CD14-positive monocyte (primary cell): ENCODE results near the gene ABCB9. TPM values are rescaled to one million over a fixed set of nuclear protein-coding genes. Genes with fewer than 3 reads are reported as not detected.
A peak's percentile ranks its signal among the peaks of the same experiment; 100 is the strongest.

ENCODE experiments used
- DNase-seq, 3 donors: peaks; one replicate each; pipeline ENCODE4 v3.0.0-alpha.2; 2011 to 2022
- H2AFZ ChIP-seq: 2 replicates; pipeline ENCODE4 v1.6.0; 2012; ENCODE audit warnings: mild to moderate bottlenecking, low read depth, low read length, inconsistent platforms; ENCODE audit not compliant: insufficient read depth, poor library complexity, severe bottlenecking
- H3K27ac ChIP-seq, 2 donors: 1 replicate in 1 of 2; 2 replicates in 1 of 2; pipeline ENCODE4 v1.5.1; 2012 to 2013; ENCODE audit warnings: low read length in 2 of 2, control low read depth in 1 of 2, inconsistent platforms in 1 of 2, low read depth in 1 of 2, mild to moderate bottlenecking in 1 of 2
- H3K27me3 ChIP-seq, 2 donors: one replicate each; pipeline versions ENCODE4 v1.6.0 to v1.6.1; 2011 to 2013; ENCODE audit warnings: low read length in 2 of 2; ENCODE audit not compliant: control insufficient read depth in 2 of 2, insufficient read depth in 2 of 2
- H3K36me3 ChIP-seq, 2 donors: replicated peaks in 1 of 2; 1 replicate in 1 of 2; 2 replicates in 1 of 2; pipeline versions ENCODE4 v1.5.1 to v1.6.1; 2012 to 2013; ENCODE audit warnings: low read length in 2 of 2, control low read depth in 1 of 2, inconsistent platforms in 1 of 2, mild to moderate bottlenecking in 1 of 2; ENCODE audit not compliant: insufficient read depth in 2 of 2, control insufficient read depth in 1 of 2
- H3K4me1 ChIP-seq, 2 donors: 1 replicate in 1 of 2; 2 replicates in 1 of 2; pipeline versions ENCODE4 v1.5.1 to v1.6.1; 2012 to 2013; ENCODE audit warnings: low read length in 2 of 2, control low read depth in 1 of 2, inconsistent platforms in 1 of 2, mild to moderate bottlenecking in 1 of 2, moderate library complexity in 1 of 2; ENCODE audit not compliant: insufficient read depth in 2 of 2, control insufficient read depth in 1 of 2
- H3K4me2 ChIP-seq: replicated peaks from 2 replicates; pipeline ENCODE3; 2012; ENCODE audit warnings: low read length, moderate library complexity, mild to moderate bottlenecking; ENCODE audit not compliant: poor library complexity, severe bottlenecking; ENCODE audit errors: extremely low read depth
- H3K4me3 ChIP-seq, 3 experiments: fragments of 200-600 bp in 1 of 3; sonication (generic) in 1 of 3; replicated peaks in 1 of 3; 1 replicate in 2 of 3; 2 replicates in 1 of 3; pipeline ENCODE4 v1.5.1; 2011 to 2013; ENCODE audit warnings: low read length in 3 of 3, mild to moderate bottlenecking in 3 of 3, control low read depth in 2 of 3, low read depth in 2 of 3, inconsistent platforms in 1 of 3, moderate library complexity in 1 of 3
- H3K79me2 ChIP-seq: 2 replicates; pipeline ENCODE4 v1.6.0; 2012; ENCODE audit warnings: mild to moderate bottlenecking, control low read depth, inconsistent platforms, low read length, moderate library complexity; ENCODE audit not compliant: insufficient read depth
- H3K9ac ChIP-seq: 2 replicates; pipeline ENCODE4 v1.6.0; 2017; ENCODE audit warnings: low read length, mild to moderate bottlenecking; ENCODE audit not compliant: insufficient read depth, poor library complexity, severe bottlenecking
- H3K9me3 ChIP-seq, 2 donors: replicated peaks in 1 of 2; 1 replicate in 1 of 2; 2 replicates in 1 of 2; pipeline versions ENCODE4 v1.5.1 to v1.6.1; 2012 to 2013; ENCODE audit warnings: low read length in 2 of 2, control low read depth in 1 of 2; ENCODE audit not compliant: control insufficient read depth in 1 of 2, insufficient read depth in 1 of 2
- H4K20me1 ChIP-seq: 2 replicates; pipeline ENCODE4 v1.6.0; 2012; ENCODE audit warnings: mild to moderate bottlenecking, low read length, control low read depth, moderate library complexity; ENCODE audit not compliant: insufficient read depth
- H3K27ac Mint-ChIP-seq, 7 donors: one replicate each; pipeline ENCODE4 v1.8.0; 2020; ENCODE audit warnings: mild to moderate bottlenecking in 7 of 7, mixed read lengths in 7 of 7, moderate library complexity in 6 of 7, inconsistent platforms in 2 of 7
- H3K27me3 Mint-ChIP-seq, 3 donors: one replicate each; pipeline ENCODE4 v1.8.0; 2021 to 2022; ENCODE audit warnings: low read depth in 3 of 3, mild to moderate bottlenecking in 3 of 3, mixed read lengths in 3 of 3, moderate library complexity in 3 of 3, inconsistent platforms in 1 of 3
- H3K36me3 Mint-ChIP-seq, 2 donors: one replicate each; pipeline ENCODE4 v1.8.0; 2020; ENCODE audit warnings: mixed read lengths in 2 of 2, inconsistent platforms in 1 of 2, mild to moderate bottlenecking in 1 of 2
- H3K4me1 Mint-ChIP-seq: one replicate; pipeline ENCODE4 v1.8.0; 2020; ENCODE audit warnings: mild to moderate bottlenecking, mixed read lengths
- H3K4me3 Mint-ChIP-seq, 2 donors: one replicate each; pipeline ENCODE4 v1.8.0; 2020; ENCODE audit warnings: mild to moderate bottlenecking in 2 of 2, mixed read lengths in 2 of 2, moderate library complexity in 1 of 2
- H3K9me3 Mint-ChIP-seq, 7 donors: one replicate each; pipeline ENCODE4 v1.8.0; 2020 to 2022; ENCODE audit warnings: mixed read lengths in 7 of 7, mild to moderate bottlenecking in 6 of 7, moderate library complexity in 6 of 7, inconsistent platforms in 2 of 7
- CTCF ChIP-seq: fragments of 200-600 bp; IDR thresholded peaks from one replicate; pipeline ENCODE4 v1.8.0; 2022; ENCODE audit warnings: antibody characterized with exemption, mild to moderate bottlenecking
- WGBS: methylation state at CpG from one replicate; pipeline ENCODE4 v1.1.5; 2013; ENCODE audit warnings: missing lambda C conversion rate; ENCODE audit not compliant: insufficient coverage; 5-methylcytosine and 5-hydroxymethylcytosine counted together
- intact Hi-C, 2 donors: fragments of 100-400 bp; cut with micrococcal nuclease; formaldehyde crosslinking; loops; one replicate each; pipeline versions ENCODE4 v1.15.0 to v1.15.1; 2023
- polyA plus RNA-seq, 3 donors: library from polyadenylated mRNA; depleted of rRNA in 1 of 3; unstranded in 2 of 3; stranded (reverse) in 1 of 3; fragments of 300-500 nt in 2 of 3; fragments of >200 nt in 1 of 3; fragmentation: Illumina TruSeq in 2 of 3; gene quantifications; 1 replicate in 2 of 3; 2 replicates in 1 of 3; pipeline ENCODE4 v1.2.3, GENCODE V29; 2012 to 2021

ABCB9 gene
- polyA plus RNA-seq, 3 donors: 0.14 to 1.2 (median 0.22) TPM

GRCh38 chr12:122951979-122952892, 14.0 kb downstream of the ABCB9 start:
- no peaks in the 10 kb centered on the region for H3K79me2 ChIP-seq
- TF ChIP-seq CTCF: peak; percentile 91
- H3K36me3 ChIP-seq: no peaks in the 10 kb centered on the region
- H4K20me1 ChIP-seq: no peaks in the 10 kb centered on the region
- intact Hi-C loops: loop anchor here (1.0 to 5.0 kb wide), 2 partner anchors 70 to 92 kb away; no protein-coding TSS in a partner anchor
- H3K27ac Mint-ChIP-seq: peak overlapping the region in 4 of 7 donors; percentile 3 to 35 (median 12)
- no peak overlapping the region for H3K4me3 Mint-ChIP-seq
- no peaks in the 10 kb centered on the region for H3K9me3 Mint-ChIP-seq
- H3K4me1 ChIP-seq: peaks cover 10 to 12% of the 10 kb centered on the region in 2 donors
- H2AFZ ChIP-seq: no peak overlapping the region
- peaks cover 22% of the 10 kb centered on the region for H3K4me1 Mint-ChIP-seq
- 74% methylated on average over 10 of the region's 12 CpGs for WGBS
- H3K9me3 ChIP-seq: no peaks in the 10 kb centered on the region
- no peak overlapping the region for H3K9ac ChIP-seq
- DNase-seq: peak; percentile 71 to 86 (median 79)
- H3K36me3 Mint-ChIP-seq: peaks cover 0 to 3% of the 10 kb centered on the region in 2 donors
- H3K27ac ChIP-seq: no peak overlapping the region
- no peak overlapping the region for H3K4me2 ChIP-seq
- H3K4me3 ChIP-seq: no peak overlapping the region
- no peaks in the 10 kb centered on the region for H3K27me3 ChIP-seq
- H3K27me3 Mint-ChIP-seq: peaks cover 0 to 4% (median 4%) of the 10 kb centered on the region in 3 donors

GRCh38 chr12:122951406-122951805, 14.9 kb downstream of the ABCB9 start:
- no peaks in the 10 kb centered on the region for H3K27me3 ChIP-seq
- H3K79me2 ChIP-seq: no peaks in the 10 kb centered on the region
- H3K4me2 ChIP-seq: no peak overlapping the region
- TF ChIP-seq CTCF: no peak
- no peaks in the 10 kb centered on the region for H3K36me3 ChIP-seq
- no peak overlapping the region for H3K4me3 Mint-ChIP-seq
- H2AFZ ChIP-seq: no peak overlapping the region
- intact Hi-C loops: loop anchor here in 1 of 2 donors (5.0 kb wide), 1 partner anchor 69 kb away; no protein-coding TSS in a partner anchor
- H3K4me1 ChIP-seq: peaks cover 18 to 20% of the 10 kb centered on the region in 2 donors
- no peak overlapping the region for H3K4me3 ChIP-seq
- H3K9me3 Mint-ChIP-seq: peaks cover 0 to 2% (median 0%) of the 10 kb centered on the region in 7 donors
- H3K9ac ChIP-seq: no peak overlapping the region
- no peaks in the 10 kb centered on the region for H3K9me3 ChIP-seq
- H3K4me1 Mint-ChIP-seq: peaks cover 30% of the 10 kb centered on the region
- no peaks in the 10 kb centered on the region for H4K20me1 ChIP-seq
- H3K27me3 Mint-ChIP-seq: peaks cover 0 to 4% (median 4%) of the 10 kb centered on the region in 3 donors
- peak overlapping the region in 6 of 7 donors; percentile 9 to 68 (median 44) for H3K27ac Mint-ChIP-seq
- no peak overlapping the region for H3K27ac ChIP-seq
- DNase-seq: peak; percentile 52 to 73 (median 66)
- peaks cover 0 to 3% of the 10 kb centered on the region in 2 donors for H3K36me3 Mint-ChIP-seq
- 75% methylated on average over 8 of the region's 9 CpGs for WGBS
